Liver (tissue), 9 donors: Measurements from ENCODE around the gene CREM. TPM values are rescaled to one million over a fixed set of nuclear protein-coding genes. Genes with fewer than 3 reads are reported as not detected.

Experiments used
- DNase-seq: peaks from one replicate; pipeline ENCODE4 v3.0.0-alpha.2; 2017; ENCODE audit warnings: low spot score
- H3K27ac ChIP-seq, 2 donors: one replicate each; pipeline ENCODE4 v1.7.0; 2013; ENCODE audit warnings: inconsistent platforms in 2 of 2, low read length in 2 of 2, control low read depth in 1 of 2, low read depth in 1 of 2, mild to moderate bottlenecking in 1 of 2
- H3K27me3 ChIP-seq, 4 donors: one replicate each; pipeline versions ENCODE4 v1.6.1 to v1.7.0; 2013; ENCODE audit warnings: low read length in 3 of 4, inconsistent platforms in 1 of 4, mild to moderate bottlenecking in 1 of 4, moderate library complexity in 1 of 4; ENCODE audit not compliant: control insufficient read depth in 4 of 4, insufficient read depth in 4 of 4
- H3K36me3 ChIP-seq, 4 donors: one replicate each; pipeline versions ENCODE4 v1.6.1 to v1.7.0; 2013; ENCODE audit warnings: low read length in 3 of 4, mild to moderate bottlenecking in 3 of 4, low read depth in 1 of 4, moderate library complexity in 1 of 4; ENCODE audit not compliant: control insufficient read depth in 4 of 4, insufficient read depth in 3 of 4
- H3K4me1 ChIP-seq, 4 donors: one replicate each; pipeline versions ENCODE4 v1.6.1 to v1.7.0; 2013; ENCODE audit warnings: low read length in 3 of 4, mild to moderate bottlenecking in 3 of 4, moderate library complexity in 1 of 4; ENCODE audit not compliant: control insufficient read depth in 4 of 4, insufficient read depth in 4 of 4
- H3K4me3 ChIP-seq, 3 donors: one replicate each; pipeline versions ENCODE4 v1.6.1 to v1.7.0; 2013; ENCODE audit warnings: low read length in 3 of 3, control low read depth in 1 of 3, low read depth in 1 of 3, mild to moderate bottlenecking in 1 of 3
- H3K9ac ChIP-seq, 2 donors: one replicate each; pipeline ENCODE4 v1.7.0; 2013; ENCODE audit warnings: low read length in 2 of 2, mild to moderate bottlenecking in 2 of 2, moderate library complexity in 2 of 2, control low read depth in 1 of 2, low read depth in 1 of 2
- H3K9me3 ChIP-seq, 4 donors: one replicate each; pipeline versions ENCODE4 v1.6.1 to v1.7.0; 2013; ENCODE audit warnings: low read length in 3 of 4; ENCODE audit not compliant: control insufficient read depth in 4 of 4
- EGR1 ChIP-seq, 2 donors: IDR thresholded peaks; 2 replicates each; pipeline ENCODE4 v1.6.1; 2016 to 2018; ENCODE audit warnings: antibody characterized with exemption in 2 of 2, low read depth in 2 of 2
- FOXA1 ChIP-seq: IDR thresholded peaks from 2 replicates; pipeline ENCODE4 v1.6.1; 2016; ENCODE audit warnings: antibody characterized with exemption
- FOXA2 ChIP-seq: IDR thresholded peaks from 2 replicates; pipeline ENCODE4 v1.6.1; 2016; ENCODE audit warnings: antibody characterized with exemption
- GABPA ChIP-seq, 2 donors: IDR thresholded peaks in 1 of 2; conservative IDR thresholded peaks in 1 of 2; 2 replicates each; pipeline ENCODE4 v1.6.1; 2016; ENCODE audit warnings: antibody characterized with exemption in 2 of 2, mild to moderate bottlenecking in 1 of 2, moderate library complexity in 1 of 2
- HNF4A ChIP-seq, 2 donors: conservative IDR thresholded peaks; 2 replicates each; pipeline ENCODE4 v1.6.1; 2016; ENCODE audit warnings: antibody characterized with exemption in 2 of 2, mild to moderate bottlenecking in 2 of 2
- HNF4G ChIP-seq: IDR thresholded peaks from 2 replicates; pipeline ENCODE4 v1.6.1; 2016; ENCODE audit warnings: antibody characterized with exemption
- JUND ChIP-seq, 2 donors: IDR thresholded peaks; 2 replicates each; pipeline ENCODE4 v1.6.1; 2016; ENCODE audit warnings: antibody characterized with exemption in 2 of 2
- MAX ChIP-seq: IDR thresholded peaks from 2 replicates; pipeline ENCODE4 v1.6.1; 2016; ENCODE audit warnings: antibody characterized with exemption
- NR2F2 ChIP-seq: IDR thresholded peaks from 2 replicates; pipeline ENCODE4 v1.6.1; 2016; ENCODE audit warnings: antibody characterized with exemption
- REST ChIP-seq: IDR thresholded peaks from 2 replicates; pipeline ENCODE4 v1.6.1; 2016; ENCODE audit warnings: antibody characterized with exemption, mild to moderate bottlenecking
- RXRA ChIP-seq, 2 donors: IDR thresholded peaks; 2 replicates each; pipeline ENCODE4 v1.6.1; 2017 to 2018; ENCODE audit warnings: antibody characterized with exemption in 2 of 2, mild to moderate bottlenecking in 1 of 2
- SP1 ChIP-seq: IDR thresholded peaks from 2 replicates; pipeline ENCODE4 v1.6.1; 2018; ENCODE audit warnings: antibody characterized with exemption, mild to moderate bottlenecking
- TAF1 ChIP-seq: conservative IDR thresholded peaks from 2 replicates; pipeline ENCODE4 v1.6.1; 2016; ENCODE audit warnings: antibody characterized with exemption, mild to moderate bottlenecking
- YY1 ChIP-seq: IDR thresholded peaks from 2 replicates; pipeline ENCODE4 v1.6.1; 2016; ENCODE audit warnings: antibody characterized with exemption, mild to moderate bottlenecking
- WGBS: extraction: QIAGEN DNeasy Blood & Tissue Kit; methylation state at CpG from one replicate; pipeline ENCODE4 v1.1.7; 2013; 5-methylcytosine and 5-hydroxymethylcytosine counted together
- polyA plus RNA-seq, 2 donors: library from polyadenylated mRNA; stranded (reverse) in 1 of 2; unstranded in 1 of 2; fragments of 200-250 nt in 1 of 2; fragments of >200 nt in 1 of 2; fragmentation: Nextera tagmentation in 1 of 2; extraction: Ambion mirVana in 1 of 2; gene quantifications; one replicate each; pipeline versions ENCODE4 v1.2.1 to v1.2.3, GENCODE V29; 2013 to 2015
- total RNA-seq, 2 donors: library from RNA; depleted of rRNA; stranded (reverse); fragments of >200 nt; gene quantifications; one replicate each; pipeline ENCODE4 v1.2.3, GENCODE V29; 2014
- TF ChIP-seq, protein P1 (sequence below): fragments of 150-350 bp; IDR thresholded peaks from 2 replicates; pipeline ENCODE4 v1.5.1; 2017; ENCODE audit warnings: improper control_type of control experiment, low read depth, low read length; ENCODE audit not compliant: missing input control
- TF ChIP-seq, protein P2 (sequence below): IDR thresholded peaks from 2 replicates; pipeline ENCODE4 v1.6.1; 2016; ENCODE audit warnings: antibody characterized with exemption
- donor health status: healthy.
- donor health status: healthy.
- donor health status: healthy.
- donor health status: healthy.
- donor health status: healthy.

Gene CREM
- total and polyA plus RNA-seq, 4 donors = 14.8 to 25.5 (median 22.2) TPM

DNA sequence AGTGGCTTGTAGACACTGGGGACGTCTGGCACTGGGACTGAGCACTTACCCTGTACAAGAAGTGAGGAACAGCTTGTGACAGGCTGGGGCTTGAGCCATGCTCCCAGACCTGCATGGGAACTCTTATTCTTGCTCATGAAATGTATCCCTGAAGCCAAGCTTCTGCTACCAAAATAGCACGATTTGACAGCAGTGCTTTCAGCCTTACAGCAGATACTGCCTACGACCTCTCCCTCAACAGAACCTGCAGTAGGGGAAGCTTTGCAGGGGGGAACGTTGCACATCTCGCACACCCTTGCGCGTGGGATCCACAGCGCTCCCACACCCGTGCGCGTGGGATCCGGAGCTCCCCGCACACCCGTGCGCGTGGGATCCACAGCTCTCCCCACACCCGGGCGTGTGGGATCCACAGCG lies 88.0 kb downstream of the CREM start:
- Histone ChIP-seq H3K9me3 (no peaks in the 10 kb centered on the region), H3K36me3 (no peaks in the 10 kb centered on the region), H3K27ac (no peak overlapping the region), H3K4me1 (peaks cover 10 to 42% (median 30%) of the 10 kb centered on the region in 4 donors), H3K9ac (no peak overlapping the region), H3K27me3 (no peaks in the 10 kb centered on the region), H3K4me3 (no peak overlapping the region)
- no peak for DNase-seq
- no peak for TF ChIP-seq FOXA2
- TF ChIP-seq TAF1 = no peak
- TF ChIP-seq YY1 = no peak
- no peak for TF ChIP-seq HNF4A (conservative IDR thresholded peaks at IDR 0.05)
- TF ChIP-seq GABPA (IDR thresholded peaks at IDR 0.05 in 1 of 2, conservative IDR thresholded peaks at IDR 0.05 in 1 of 2) = no peak
- TF ChIP-seq FOXA1 = no peak
- TF ChIP-seq MAX = no peak
- no peak for TF ChIP-seq EGR1 (IDR thresholded peaks at IDR 0.05; ENCODE audit: low read depth in 2 of 2)
- TF ChIP-seq NR2F2 = no peak
- TF ChIP-seq HNF4G = no peak
- no peak for TF ChIP-seq REST
- TF ChIP-seq, protein P1, sequence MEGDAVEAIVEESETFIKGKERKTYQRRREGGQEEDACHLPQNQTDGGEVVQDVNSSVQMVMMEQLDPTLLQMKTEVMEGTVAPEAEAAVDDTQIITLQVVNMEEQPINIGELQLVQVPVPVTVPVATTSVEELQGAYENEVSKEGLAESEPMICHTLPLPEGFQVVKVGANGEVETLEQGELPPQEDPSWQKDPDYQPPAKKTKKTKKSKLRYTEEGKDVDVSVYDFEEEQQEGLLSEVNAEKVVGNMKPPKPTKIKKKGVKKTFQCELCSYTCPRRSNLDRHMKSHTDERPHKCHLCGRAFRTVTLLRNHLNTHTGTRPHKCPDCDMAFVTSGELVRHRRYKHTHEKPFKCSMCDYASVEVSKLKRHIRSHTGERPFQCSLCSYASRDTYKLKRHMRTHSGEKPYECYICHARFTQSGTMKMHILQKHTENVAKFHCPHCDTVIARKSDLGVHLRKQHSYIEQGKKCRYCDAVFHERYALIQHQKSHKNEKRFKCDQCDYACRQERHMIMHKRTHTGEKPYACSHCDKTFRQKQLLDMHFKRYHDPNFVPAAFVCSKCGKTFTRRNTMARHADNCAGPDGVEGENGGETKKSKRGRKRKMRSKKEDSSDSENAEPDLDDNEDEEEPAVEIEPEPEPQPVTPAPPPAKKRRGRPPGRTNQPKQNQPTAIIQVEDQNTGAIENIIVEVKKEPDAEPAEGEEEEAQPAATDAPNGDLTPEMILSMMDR = no peak
- TF ChIP-seq, protein P2, sequence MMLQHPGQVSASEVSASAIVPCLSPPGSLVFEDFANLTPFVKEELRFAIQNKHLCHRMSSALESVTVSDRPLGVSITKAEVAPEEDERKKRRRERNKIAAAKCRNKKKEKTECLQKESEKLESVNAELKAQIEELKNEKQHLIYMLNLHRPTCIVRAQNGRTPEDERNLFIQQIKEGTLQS = no peak
- no peak for TF ChIP-seq RXRA (IDR thresholded peaks at IDR 0.05)
- no peak for TF ChIP-seq JUND (IDR thresholded peaks at IDR 0.05)
- 95% methylated on average over 19 of the region's 19 CpGs for WGBS

DNA sequence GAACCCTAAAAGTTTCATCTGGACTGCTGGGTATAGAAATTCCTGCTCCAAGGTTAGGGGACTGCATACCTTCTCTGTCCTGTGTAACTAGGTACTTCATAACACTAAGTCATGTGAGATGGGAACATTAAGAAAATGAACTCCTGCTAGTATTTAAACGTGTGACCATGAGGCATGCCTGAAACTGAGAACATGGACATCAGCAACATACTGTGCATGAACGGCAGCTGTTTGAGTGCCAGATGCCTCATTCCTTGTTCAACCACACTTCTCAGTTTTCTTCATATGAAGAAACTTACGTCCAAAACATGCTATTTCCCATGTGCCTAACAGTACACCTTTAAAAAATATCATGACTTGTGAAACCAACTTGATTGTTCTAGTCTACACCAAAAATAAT lies 88.5 kb downstream of the CREM start:
- Histone ChIP-seq H3K9me3 (no peaks in the 10 kb centered on the region), H3K4me1 (peaks cover 10 to 46% (median 33%) of the 10 kb centered on the region in 4 donors), H3K27me3 (no peaks in the 10 kb centered on the region), H3K36me3 (no peaks in the 10 kb centered on the region), H3K27ac (no peak overlapping the region), H3K9ac (no peak overlapping the region), H3K4me3 (no peak overlapping the region)
- WGBS = 91% methylated on average over 3 of the region's 3 CpGs
- no peak for DNase-seq
- TF ChIP-seq NR2F2 = no peak
- TF ChIP-seq REST = no peak
- no peak for TF ChIP-seq JUND (IDR thresholded peaks at IDR 0.05)
- TF ChIP-seq RXRA (IDR thresholded peaks at IDR 0.05) = no peak
- no peak for TF ChIP-seq EGR1 (IDR thresholded peaks at IDR 0.05; ENCODE audit: low read depth in 2 of 2)
- no peak for TF ChIP-seq FOXA1
- TF ChIP-seq, protein P2 = no peak
- no peak for TF ChIP-seq HNF4A (conservative IDR thresholded peaks at IDR 0.05)
- no peak for TF ChIP-seq TAF1
- no peak for TF ChIP-seq FOXA2
- TF ChIP-seq SP1 = no peak
- TF ChIP-seq YY1 = no peak
- TF ChIP-seq MAX = no peak
- TF ChIP-seq, protein P1 = no peak
- no peak for TF ChIP-seq HNF4G
